Activated CD8-positive, alpha-beta T cell treated with anti-CD3 and anti-CD28 coated beads for 36 hours (primary cell): Measurements from ENCODE around the gene CLDN11. TPM values are rescaled to one million over a fixed set of nuclear protein-coding genes. Genes with fewer than 3 reads are reported as not detected.

Source experiments
- ATAC-seq: fragments of 200-7000 bp; cut with Tn5 transposase; one replicate; pipeline ENCODE4 v1.10.0; 2021; ENCODE audit warnings: mild to moderate bottlenecking, moderate library complexity
- CTCF ChIA-PET: fragments of 350-600 bp; sonication (Branson Sonifier 250); formaldehyde crosslinking; loops from one replicate; lab custom pipeline; 2021; ENCODE audit warnings: antibody characterized with exemption; lab: Charles Lee
- POLR2A ChIA-PET: fragments of 350-600 bp; sonication (Branson Sonifier 250); formaldehyde crosslinking; loops from one replicate; lab custom pipeline; 2021; ENCODE audit warnings: antibody characterized with exemption; lab: Charles Lee
- DNase-seq: peaks from one replicate; pipeline ENCODE4 v3.0.0-alpha.2; 2020
- H3K27ac Mint-ChIP-seq: one replicate; pipeline ENCODE4 v1.8.0; 2021; ENCODE audit warnings: mild to moderate bottlenecking, mixed read lengths
- H3K27me3 Mint-ChIP-seq: one replicate; pipeline ENCODE4 v1.8.0; 2021; ENCODE audit warnings: mixed read lengths
- H3K36me3 Mint-ChIP-seq: one replicate; pipeline ENCODE4 v1.8.0; 2021; ENCODE audit warnings: low read depth, mixed read lengths
- H3K4me1 Mint-ChIP-seq: one replicate; pipeline ENCODE4 v1.8.0; 2021; ENCODE audit warnings: low read depth, mixed read lengths
- H3K4me3 Mint-ChIP-seq: one replicate; pipeline ENCODE4 v1.8.0; 2021; ENCODE audit warnings: mild to moderate bottlenecking, moderate library complexity, mixed read lengths
- H3K9me3 Mint-ChIP-seq: one replicate; pipeline ENCODE4 v1.8.0; 2021; ENCODE audit warnings: mixed read lengths
- CTCF ChIP-seq: fragments of 200-600 bp; IDR thresholded peaks from one replicate; pipeline ENCODE4 v1.8.0; 2022; ENCODE audit warnings: antibody characterized with exemption, mild to moderate bottlenecking
- intact Hi-C: fragments of 100-400 bp; cut with micrococcal nuclease; formaldehyde crosslinking; loops from one replicate; pipeline ENCODE4 v1.10.0; 2022
- total RNA-seq, 2 experiments: library from RNA; stranded (reverse); gene quantifications; one replicate each; pipeline ENCODE4 v1.2.3, GENCODE V29; 2021

CLDN11 gene
- total RNA-seq, 2 experiments from 2014 or later: not detected

GRCh38 chr3:170420307-170420821 lies 1.7 kb downstream of the CLDN11 start:
- H3K27me3 Mint-ChIP-seq: peaks cover 40% of the 10 kb centered on the region
- DNase-seq (no peak), ATAC-seq (no peak)
- H3K4me1 Mint-ChIP-seq: peaks cover 7% of the 10 kb centered on the region
- no peak overlapping the region for H3K4me3 Mint-ChIP-seq
- POLR2A ChIA-PET: no interaction called here
- intact Hi-C loops: no loop called here
- TF ChIP-seq CTCF: no peak
- H3K27ac Mint-ChIP-seq: no peak overlapping the region
- CTCF ChIA-PET: no interaction called here
- H3K9me3 Mint-ChIP-seq: no peaks in the 10 kb centered on the region
- H3K36me3 Mint-ChIP-seq: no peaks in the 10 kb centered on the region

GRCh38 chr3:170421111-170421641 lies 2.5 kb downstream of the CLDN11 start:
- DNase-seq (no peak), ATAC-seq (no peak)
- Mint-ChIP-seq H3K9me3 (no peaks in the 10 kb centered on the region), H3K27ac (no peak overlapping the region), H3K36me3 (no peaks in the 10 kb centered on the region), H3K27me3 (peaks cover 40% of the 10 kb centered on the region), H3K4me3 (no peak overlapping the region), H3K4me1 (peaks cover 7% of the 10 kb centered on the region)
- TF ChIP-seq CTCF: no peak
- intact Hi-C loops: no loop called here
- POLR2A ChIA-PET: no interaction called here
- CTCF ChIA-PET: no interaction called here

- ChIA-PET CTCF (no interaction called here), POLR2A (no interaction called here)
- no peak for TF ChIP-seq CTCF
- no peak for DNase-seq
- Mint-ChIP-seq H3K4me1 (peaks cover 7% of the 10 kb centered on the region), H3K27ac (no peak overlapping the region), H3K9me3 (no peaks in the 10 kb centered on the region), H3K27me3 (peaks cover 38% of the 10 kb centered on the region), H3K36me3 (no peaks in the 10 kb centered on the region), H3K4me3 (no peak overlapping the region)
- intact Hi-C loops: no loop called here
- ATAC-seq: no peak
Observed at GRCh38 chr3:170421758-170422157, 3.1 kb downstream of the CLDN11 start.

GRCh38 chr3:170423001-170423615 lies 4.4 kb downstream of the CLDN11 start:
- H3K9me3 Mint-ChIP-seq: no peaks in the 10 kb centered on the region
- H3K4me1 Mint-ChIP-seq: peaks cover 8% of the 10 kb centered on the region
- ATAC-seq (no peak), DNase-seq (no peak)
- no peaks in the 10 kb centered on the region for H3K36me3 Mint-ChIP-seq
- TF ChIP-seq CTCF: no peak
- no peak overlapping the region for H3K27ac Mint-ChIP-seq
- intact Hi-C loops: no loop called here
- ChIA-PET CTCF (interaction anchor here (1.0 to 3.9 kb wide), 3 partner anchors 9 to 389 kb away, joined by 3 to 22 read pairs (median 7); no protein-coding TSS in a partner anchor), POLR2A (no interaction called here)
- H3K4me3 Mint-ChIP-seq: no peak overlapping the region
- peaks cover 28% of the 10 kb centered on the region for H3K27me3 Mint-ChIP-seq

- H3K36me3 Mint-ChIP-seq: no peaks in the 10 kb centered on the region
- CTCF ChIA-PET: interaction anchor here (3.9 kb wide), 1 partner anchor 10 kb away, joined by 22 read pairs; no protein-coding TSS in a partner anchor
- no peaks in the 10 kb centered on the region for H3K9me3 Mint-ChIP-seq
- intact Hi-C loops: no loop called here
- ATAC-seq (no peak), DNase-seq (no peak)
- H3K4me1 Mint-ChIP-seq: peaks cover 17% of the 10 kb centered on the region
- no peak overlapping the region for H3K4me3 Mint-ChIP-seq
- H3K27ac Mint-ChIP-seq: no peak overlapping the region
- POLR2A ChIA-PET: no interaction called here
- no peak for TF ChIP-seq CTCF
- H3K27me3 Mint-ChIP-seq: peaks cover 22% of the 10 kb centered on the region
Observed at GRCh38 chr3:170424879-170425278, 6.2 kb downstream of the CLDN11 start.
